HL-60 (cell line): Measurements from ENCODE around the gene CEP68.
"Not testable (repeated sequence)": the region's sequence is repeated elsewhere in the genome, so short reads cannot be mapped to it uniquely, and the experiment has no call there.

Source experiments
- DNase-seq, 2 experiments: peaks; one replicate each; pipeline ENCODE4 v3.0.0-alpha.2; 2010 to 2020; ENCODE audit warnings: low read depth in 1 of 2, low spot score in 1 of 2
- H3K27ac ChIP-seq: fragments of 250-450 bp; sonication (Bioruptor Pico); replicated peaks from 2 replicates; pipeline ENCODE4 v1.5.1; 2020; ENCODE audit warnings: mild to moderate bottlenecking, moderate library complexity
- H3K27me3 ChIP-seq: fragments of 250-450 bp; sonication (Bioruptor Pico); 2 replicates; pipeline ENCODE4 v1.5.1; 2021; ENCODE audit warnings: mild to moderate bottlenecking, moderate library complexity; ENCODE audit not compliant: insufficient read depth, poor library complexity, severe bottlenecking
- H3K4me3 ChIP-seq: replicated peaks from 2 replicates; pipeline ENCODE4 v1.5.1; 2011; ENCODE audit warnings: mild to moderate bottlenecking, control low read depth, low read length; ENCODE audit not compliant: insufficient read depth
- CTCF ChIP-seq: IDR thresholded peaks from one replicate; pipeline ENCODE4 v1.5.1; 2011; ENCODE audit warnings: low read length, control low read depth, inconsistent platforms; ENCODE audit not compliant: insufficient read depth
- GABPA ChIP-seq: IDR thresholded peaks from 2 replicates; pipeline ENCODE4 v1.6.1; 2012; ENCODE audit warnings: low read depth
- POLR2AphosphoS5 ChIP-seq: IDR thresholded peaks from 2 replicates; pipeline ENCODE4 v1.6.1; 2012; ENCODE audit warnings: low read depth
- SPI1 ChIP-seq: IDR thresholded peaks from 2 replicates; pipeline ENCODE4 v1.6.1; 2012; ENCODE audit warnings: low read depth, mild to moderate bottlenecking, borderline replicate concordance
- TF ChIP-seq, protein P1 (sequence below): IDR thresholded peaks from 2 replicates; pipeline ENCODE4 v1.6.1; 2012; ENCODE audit warnings: low read depth; ENCODE audit not compliant: insufficient replicate concordance

The CEP68 gene

DNA sequence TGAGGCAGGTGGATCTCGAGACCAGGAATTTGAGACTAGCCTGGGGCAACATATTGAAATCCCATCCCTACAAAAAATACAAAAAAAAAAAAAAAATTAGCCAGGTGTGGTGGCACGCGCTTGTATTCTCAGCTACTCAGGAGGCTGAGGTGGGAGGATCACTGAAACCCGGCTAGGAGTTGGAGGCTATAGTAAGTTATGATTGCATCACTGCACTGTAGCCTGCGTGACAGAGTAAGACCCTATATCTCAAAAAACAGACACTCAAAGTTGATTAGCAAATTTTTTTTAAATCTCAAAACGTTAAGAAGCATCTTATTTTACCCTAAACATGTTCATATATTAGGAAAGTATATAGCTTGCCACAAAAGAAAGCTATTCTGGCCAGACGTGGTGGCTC lies 66.1 kb downstream of the CEP68 start:
- H3K27me3 ChIP-seq: no peaks in the 10 kb centered on the region
- no peak overlapping the region for H3K27ac ChIP-seq
- TF ChIP-seq POLR2AphosphoS5 (no peak), CTCF (no peak), GABPA (no peak), SPI1 (no peak)
- TF ChIP-seq, protein P1, sequence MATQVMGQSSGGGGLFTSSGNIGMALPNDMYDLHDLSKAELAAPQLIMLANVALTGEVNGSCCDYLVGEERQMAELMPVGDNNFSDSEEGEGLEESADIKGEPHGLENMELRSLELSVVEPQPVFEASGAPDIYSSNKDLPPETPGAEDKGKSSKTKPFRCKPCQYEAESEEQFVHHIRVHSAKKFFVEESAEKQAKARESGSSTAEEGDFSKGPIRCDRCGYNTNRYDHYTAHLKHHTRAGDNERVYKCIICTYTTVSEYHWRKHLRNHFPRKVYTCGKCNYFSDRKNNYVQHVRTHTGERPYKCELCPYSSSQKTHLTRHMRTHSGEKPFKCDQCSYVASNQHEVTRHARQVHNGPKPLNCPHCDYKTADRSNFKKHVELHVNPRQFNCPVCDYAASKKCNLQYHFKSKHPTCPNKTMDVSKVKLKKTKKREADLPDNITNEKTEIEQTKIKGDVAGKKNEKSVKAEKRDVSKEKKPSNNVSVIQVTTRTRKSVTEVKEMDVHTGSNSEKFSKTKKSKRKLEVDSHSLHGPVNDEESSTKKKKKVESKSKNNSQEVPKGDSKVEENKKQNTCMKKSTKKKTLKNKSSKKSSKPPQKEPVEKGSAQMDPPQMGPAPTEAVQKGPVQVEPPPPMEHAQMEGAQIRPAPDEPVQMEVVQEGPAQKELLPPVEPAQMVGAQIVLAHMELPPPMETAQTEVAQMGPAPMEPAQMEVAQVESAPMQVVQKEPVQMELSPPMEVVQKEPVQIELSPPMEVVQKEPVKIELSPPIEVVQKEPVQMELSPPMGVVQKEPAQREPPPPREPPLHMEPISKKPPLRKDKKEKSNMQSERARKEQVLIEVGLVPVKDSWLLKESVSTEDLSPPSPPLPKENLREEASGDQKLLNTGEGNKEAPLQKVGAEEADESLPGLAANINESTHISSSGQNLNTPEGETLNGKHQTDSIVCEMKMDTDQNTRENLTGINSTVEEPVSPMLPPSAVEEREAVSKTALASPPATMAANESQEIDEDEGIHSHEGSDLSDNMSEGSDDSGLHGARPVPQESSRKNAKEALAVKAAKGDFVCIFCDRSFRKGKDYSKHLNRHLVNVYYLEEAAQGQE: no peak
- no peak for DNase-seq
- no peak overlapping the region for H3K4me3 ChIP-seq

GRCh38 chr2:65125457-65125856 lies 69.2 kb downstream of the CEP68 start:
- not testable (repeated sequence) for DNase-seq, H3K4me3 ChIP-seq, H3K27ac ChIP-seq, H3K27me3 ChIP-seq

DNA sequence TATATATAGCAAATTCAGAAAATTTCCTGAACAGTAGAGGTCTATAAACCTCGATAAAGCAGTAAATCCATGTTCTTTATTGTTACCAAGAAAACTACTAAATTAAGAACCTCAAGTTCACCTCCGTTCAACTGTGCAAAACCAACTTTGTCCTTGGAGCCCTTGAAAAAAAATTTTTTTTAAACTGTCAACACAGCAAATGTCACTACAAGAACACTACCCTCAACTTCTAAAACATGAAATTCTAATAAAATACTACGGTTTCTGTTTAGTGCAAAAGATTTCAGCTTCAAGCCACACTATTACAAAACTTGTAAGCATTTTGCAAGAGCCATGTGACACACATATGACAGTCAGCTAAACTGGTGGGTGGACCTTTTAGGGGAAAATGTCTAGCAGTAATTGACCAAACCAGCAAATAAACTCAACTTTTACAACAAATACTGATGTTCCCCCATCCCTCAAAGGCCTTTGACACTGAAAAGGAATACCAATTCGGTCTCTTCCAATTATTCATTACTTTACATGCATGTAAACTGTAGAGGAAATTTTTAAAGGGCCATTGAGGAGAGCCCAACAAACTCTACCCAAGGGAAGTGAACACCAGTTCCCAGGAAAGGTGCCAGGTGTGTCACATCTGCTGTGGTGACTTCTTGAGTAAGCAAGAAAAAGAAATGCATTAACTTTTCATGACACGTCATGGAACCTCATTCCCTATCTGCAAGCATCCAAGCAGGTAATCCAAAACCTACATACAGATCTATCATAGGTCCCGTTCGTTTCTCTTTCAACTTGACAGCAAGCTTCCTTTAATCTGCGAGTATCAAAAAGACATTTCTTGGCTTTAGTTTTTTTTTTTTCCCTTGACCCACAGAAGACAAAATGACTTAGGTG lies 72.3 kb downstream of the CEP68 start:
- Histone ChIP-seq H3K4me3 (peak overlapping the region; percentile 99), H3K27me3 (no peaks in the 10 kb centered on the region), H3K27ac (peak overlapping the region; percentile 92)
- TF ChIP-seq POLR2AphosphoS5: no peak
- TF ChIP-seq CTCF: no peak
- TF ChIP-seq, protein P1: no peak
- no peak for TF ChIP-seq SPI1
- no peak for TF ChIP-seq GABPA
- peak; percentile 42 to 85 for DNase-seq

DNA sequence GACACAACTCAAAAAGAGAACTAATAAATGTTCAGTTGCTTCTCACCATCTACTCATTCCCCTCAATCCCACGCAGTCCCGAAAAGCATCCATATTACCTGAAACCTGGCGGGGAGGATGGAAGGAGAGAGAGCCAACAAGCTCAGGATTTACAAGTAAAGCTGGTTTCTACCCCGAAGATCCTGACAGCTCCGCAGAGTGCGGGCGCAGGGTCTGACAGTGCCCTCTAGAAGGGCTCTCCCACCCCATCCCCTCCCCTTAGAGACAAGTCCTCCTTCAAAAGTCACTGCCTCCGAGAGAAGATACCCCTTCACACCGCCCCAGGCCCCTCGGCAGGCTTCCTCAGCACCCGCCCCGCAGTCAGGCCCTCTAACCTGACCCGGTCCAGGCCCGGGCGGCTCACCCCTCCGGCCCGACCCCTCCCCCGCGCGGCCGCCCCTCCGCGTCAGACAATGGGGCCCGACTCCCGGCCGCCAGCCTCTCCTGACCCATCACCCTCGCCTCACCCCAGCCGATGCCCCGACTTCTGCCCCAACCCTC lies 73.1 kb downstream of the CEP68 start:
- peak; percentile 18 to 24 for DNase-seq
- Histone ChIP-seq H3K27me3 (no peaks in the 10 kb centered on the region), H3K27ac (peak overlapping the region; percentile 92), H3K4me3 (peak overlapping the region; percentile 99)
- no peak for TF ChIP-seq POLR2AphosphoS5
- TF ChIP-seq CTCF: no peak
- TF ChIP-seq SPI1: no peak
- TF ChIP-seq, protein P1: no peak
- no peak for TF ChIP-seq GABPA
